BE2C (cell line): ENCODE data around the gene SIPA1L3.
"Not testable (repeated sequence)": the region's sequence is repeated elsewhere in the genome, so short reads cannot be mapped to it uniquely, and the experiment has no call there.

Source experiments
- DNase-seq: peaks from one replicate; pipeline ENCODE4 v3.0.0-alpha.2; 2020
- H3K27me3 ChIP-seq: fragments of 250-450 bp; sonication (Bioruptor Pico); 2 replicates; pipeline ENCODE4 v1.5.1; 2020; ENCODE audit warnings: mild to moderate bottlenecking
- H3K36me3 ChIP-seq: fragments of 250-450 bp; sonication (Bioruptor Pico); 2 replicates; pipeline ENCODE4 v1.5.1; 2020; ENCODE audit warnings: mild to moderate bottlenecking
- H3K4me1 ChIP-seq: fragments of 250-450 bp; sonication (Bioruptor Pico); 2 replicates; pipeline ENCODE4 v1.5.1; 2020
- H3K4me3 ChIP-seq: 2 replicates; pipeline ENCODE4 v1.5.1; 2011; ENCODE audit warnings: low read depth, low read length
- H3K9me3 ChIP-seq: fragments of 250-450 bp; sonication (Bioruptor Pico); 2 replicates; pipeline ENCODE4 v1.5.1; 2020
- CTCF ChIP-seq: IDR thresholded peaks from 2 replicates; pipeline ENCODE4 v1.5.1; 2012; ENCODE audit warnings: mild to moderate bottlenecking, low read depth, low read length

The SIPA1L3 gene

DNA sequence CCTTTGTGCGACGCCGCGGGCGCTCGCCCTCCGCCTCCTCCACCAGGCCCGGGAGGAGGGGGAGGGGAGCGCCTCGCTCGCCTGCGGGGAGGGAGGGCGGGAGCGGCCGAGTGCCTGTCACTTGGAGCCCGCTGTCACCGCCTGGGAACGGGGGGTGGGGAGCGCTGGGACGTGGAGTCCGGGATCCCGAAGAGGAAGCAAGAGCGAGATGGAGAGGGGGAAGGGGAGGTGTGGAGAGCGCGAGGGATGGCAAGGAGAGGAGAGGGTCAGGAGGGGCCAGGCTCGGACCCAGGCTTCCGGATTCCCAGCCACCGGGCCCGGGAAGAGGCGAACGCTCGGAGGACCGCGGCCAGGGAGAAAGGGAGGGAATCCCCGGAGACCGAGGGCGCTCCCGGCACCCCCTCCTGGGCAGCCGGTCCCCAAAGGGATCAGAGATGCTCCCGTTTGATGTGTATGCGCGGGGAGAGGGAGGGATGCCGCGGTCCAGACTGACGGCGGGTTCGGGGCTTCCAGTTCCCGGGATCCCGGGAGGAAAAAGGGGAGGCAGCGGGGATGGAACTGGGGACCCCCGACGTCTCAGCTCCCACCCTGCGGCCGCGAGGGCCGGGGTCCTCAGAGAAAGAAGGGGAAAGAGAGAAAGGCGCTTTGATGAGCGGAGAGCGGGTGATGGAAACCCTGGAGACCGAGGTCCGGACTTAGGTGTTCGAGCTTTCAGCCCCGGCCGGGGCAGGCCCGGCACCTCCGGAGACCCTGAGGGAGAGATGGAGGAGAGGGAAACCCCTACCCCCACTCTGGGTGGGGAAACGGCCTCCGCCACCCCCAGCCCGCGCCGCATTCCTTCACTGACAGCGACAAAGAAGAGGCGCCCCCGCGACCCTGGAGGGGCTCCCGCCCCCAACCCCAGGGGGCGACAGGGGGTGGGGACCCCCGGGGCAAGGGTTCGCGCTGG, 321.8 kb downstream of the SIPA1L3 start:
- Histone ChIP-seq H3K9me3 (no peaks in the 10 kb centered on the region), H3K4me1 (peaks cover 3% of the 10 kb centered on the region; the same call in 1 of the 2 replicates), H3K27me3 (no peaks in the 10 kb centered on the region), H3K4me3 (peak overlapping the region; percentile 80), H3K36me3 (no peaks in the 10 kb centered on the region)
- peak; percentile 88 for DNase-seq
- no peak for TF ChIP-seq CTCF

DNA sequence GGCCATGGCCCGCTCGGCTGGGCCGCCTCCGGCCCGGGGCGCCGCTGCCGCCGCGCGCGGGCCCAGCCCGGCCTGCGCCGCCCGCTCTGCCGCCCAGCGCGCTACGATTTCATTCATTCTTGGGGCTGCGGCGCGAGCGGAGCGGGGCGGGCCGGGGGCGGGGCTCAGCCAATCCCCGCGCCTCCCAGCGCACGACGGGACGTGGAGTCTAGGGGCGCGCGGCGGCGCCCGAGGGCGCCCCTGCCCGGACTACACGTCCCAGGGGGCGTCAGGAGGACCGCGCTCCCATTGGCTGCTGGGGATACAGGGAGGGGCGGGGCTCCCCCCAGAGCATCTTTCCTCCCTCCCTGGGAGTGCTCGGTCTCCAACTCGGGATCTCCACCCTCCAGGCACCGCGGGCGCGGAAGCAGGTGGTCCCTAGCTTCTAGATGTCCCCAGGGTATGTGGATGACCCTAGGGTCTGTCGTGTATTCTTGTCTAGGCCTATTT, 322.6 kb downstream of the SIPA1L3 start:
- H3K4me3 ChIP-seq = peak overlapping the region; percentile 80
- no peaks in the 10 kb centered on the region for H3K27me3 ChIP-seq
- DNase-seq = peak; percentile 94
- no peaks in the 10 kb centered on the region for H3K36me3 ChIP-seq
- H3K9me3 ChIP-seq = no peaks in the 10 kb centered on the region
- TF ChIP-seq CTCF = no peak
- peaks cover 3% of the 10 kb centered on the region; the same call in 1 of the 2 replicates for H3K4me1 ChIP-seq

DNA sequence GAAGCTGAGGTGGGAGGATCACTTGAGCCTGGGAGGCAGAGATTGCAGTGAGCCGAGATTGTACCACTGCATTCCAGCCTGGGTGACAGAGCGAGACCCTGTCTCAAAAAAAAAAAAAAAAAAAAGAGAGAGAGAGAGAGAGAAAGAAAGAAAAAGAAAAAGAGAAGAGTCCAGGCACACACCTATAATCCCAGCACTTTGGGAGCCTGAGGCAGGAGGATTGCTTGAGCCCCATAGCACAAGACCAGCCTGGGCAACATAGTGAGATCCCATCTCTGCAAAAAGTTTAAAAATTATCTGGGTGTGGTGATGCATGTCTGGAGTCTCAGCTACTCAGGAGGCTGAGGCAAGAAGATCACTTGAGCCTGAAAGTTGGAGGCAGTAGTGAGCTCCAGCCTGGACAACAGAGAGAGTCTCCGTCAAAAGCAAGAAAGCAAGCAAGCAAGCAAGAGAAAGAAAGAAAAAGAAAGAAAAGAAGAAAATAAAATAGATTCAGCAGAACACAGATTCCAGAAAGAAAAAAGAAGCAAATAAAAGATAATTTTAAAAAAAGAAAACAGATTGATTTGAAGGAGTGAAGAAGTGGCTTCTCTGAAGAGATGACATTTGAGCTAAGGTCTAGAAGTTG, 323.6 kb downstream of the SIPA1L3 start:
- not testable (repeated sequence) for H3K36me3 ChIP-seq, H3K27me3 ChIP-seq, H3K4me1 ChIP-seq, H3K9me3 ChIP-seq, DNase-seq, H3K4me3 ChIP-seq

DNA sequence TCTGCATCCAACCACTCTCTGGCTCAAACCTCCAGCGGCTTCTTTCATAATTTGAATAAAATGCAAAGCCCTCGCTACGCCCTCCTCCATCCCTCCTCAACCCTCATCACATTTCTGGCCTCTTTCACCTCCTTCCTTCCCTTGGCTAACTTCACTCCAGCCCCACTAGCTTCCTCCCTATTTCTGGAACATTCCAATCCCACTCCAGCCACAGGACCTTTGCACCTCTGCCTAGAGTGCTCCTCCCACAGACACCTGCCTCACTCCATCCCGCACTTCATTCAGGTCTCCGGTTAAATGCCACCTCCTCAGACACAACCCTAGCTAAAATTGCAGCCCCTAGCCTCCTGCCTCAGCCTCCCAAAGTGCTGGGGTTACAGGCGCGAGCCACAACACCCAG, 324.9 kb downstream of the SIPA1L3 start:
- H3K9me3 ChIP-seq = no peaks in the 10 kb centered on the region
- DNase-seq = no peak
- H3K36me3 ChIP-seq = no peaks in the 10 kb centered on the region
- no peak overlapping the region for H3K4me3 ChIP-seq
- H3K27me3 ChIP-seq = no peaks in the 10 kb centered on the region
- no peak for TF ChIP-seq CTCF
- peaks cover 3% of the 10 kb centered on the region; the same call in 1 of the 2 replicates for H3K4me1 ChIP-seq

- H3K4me1 ChIP-seq = no peaks in the 10 kb centered on the region
- no peaks in the 10 kb centered on the region for H3K36me3 ChIP-seq
- peak; percentile 90 for TF ChIP-seq CTCF
- no peaks in the 10 kb centered on the region for H3K27me3 ChIP-seq
- H3K9me3 ChIP-seq = no peaks in the 10 kb centered on the region
- peak; percentile 89 for DNase-seq
- H3K4me3 ChIP-seq = no peak overlapping the region
Measured at GRCh38 chr19:38233740-38234251, 326.8 kb downstream of the SIPA1L3 start.

GRCh38 chr19:38234615-38235014, 327.6 kb downstream of the SIPA1L3 start:
- no peak for DNase-seq
- no peaks in the 10 kb centered on the region for H3K9me3 ChIP-seq
- no peak overlapping the region for H3K4me3 ChIP-seq
- H3K4me1 ChIP-seq = no peaks in the 10 kb centered on the region
- H3K27me3 ChIP-seq = no peaks in the 10 kb centered on the region
- H3K36me3 ChIP-seq = no peaks in the 10 kb centered on the region
- no peak for TF ChIP-seq CTCF
